ENCODE measurements around the gene CD248.

Gene CD248

GRCh38 chr11:66333220-66333877 is 16.5 kb upstream of the CD248 start:
- no peak for DNase-seq (ENCODE audit: low spot score)
- no peak for TF ChIP-seq CTCF (IDR thresholded peaks at IDR 0.05; ENCODE audit: borderline replicate concordance, control extremely low read depth, extremely low read depth, insufficient read depth, missing control alignments)
- in situ Hi-C loops (cut with MboI; ENCODE audit: low sequenced_read_pairs, unreplicated experiment), result no loop called here

GRCh38 chr11:66332371-66333219 is 15.8 kb upstream of the CD248 start:
- TF ChIP-seq CTCF (IDR thresholded peaks at IDR 0.05; ENCODE audit: borderline replicate concordance, control extremely low read depth, extremely low read depth, insufficient read depth, missing control alignments), result no peak
- no peak for DNase-seq (ENCODE audit: low spot score)
- in situ Hi-C loops (cut with MboI; ENCODE audit: low sequenced_read_pairs, unreplicated experiment), result no loop called here

- in situ Hi-C loops (cut with MboI; ENCODE audit: low sequenced_read_pairs, unreplicated experiment), result no loop called here
- no peak for TF ChIP-seq CTCF (IDR thresholded peaks at IDR 0.05; ENCODE audit: borderline replicate concordance, control extremely low read depth, extremely low read depth, insufficient read depth, missing control alignments)
- no peak for DNase-seq (ENCODE audit: low spot score)
Measured at GRCh38 chr11:66331542-66332370, 14.9 kb upstream of the CD248 start.

- DNase-seq (ENCODE audit: low spot score), result no peak
- no peak for TF ChIP-seq CTCF (IDR thresholded peaks at IDR 0.05; ENCODE audit: borderline replicate concordance, control extremely low read depth, extremely low read depth, insufficient read depth, missing control alignments)
- in situ Hi-C loops (cut with MboI; ENCODE audit: low sequenced_read_pairs, unreplicated experiment), result no loop called here
Measured at GRCh38 chr11:66330931-66331330, 14.1 kb upstream of the CD248 start.

- DNase-seq (ENCODE audit: low spot score), result no peak
- in situ Hi-C loops (cut with MboI; ENCODE audit: low sequenced_read_pairs, unreplicated experiment), result no loop called here
- TF ChIP-seq CTCF (IDR thresholded peaks at IDR 0.05; ENCODE audit: borderline replicate concordance, control extremely low read depth, extremely low read depth, insufficient read depth, missing control alignments), result no peak
Measured at GRCh38 chr11:66329165-66329673, 12.4 kb upstream of the CD248 start.

Measured in GM13976 (cell line).